OCI-LY7 (cell line): ENCODE data around the gene PLEKHA6. TPM values are rescaled to one million over a fixed set of nuclear protein-coding genes. Genes with fewer than 3 reads are reported as not detected.
"Not testable (repeated sequence)": the region's sequence is repeated elsewhere in the genome, so short reads cannot be mapped to it uniquely, and the experiment has no call there.

Source experiments
- BruUV-seq: library from RNA; stranded (reverse); fragments of 400-500 nt; replicated peaks from 2 replicates; lab custom pipeline; 2021; lab: Mats Ljungman, UMichigan
- CTCF ChIA-PET: fragments of 300-600 bp; sonication (Branson Sonifier 250); formaldehyde crosslinking; loops from one replicate; lab custom pipeline; 2022; ENCODE audit warnings: antibody characterized with exemption; ENCODE audit not compliant: unreplicated experiment; lab: Charles Lee
- POLR2A ChIA-PET: fragments of 300-600 bp; sonication (Branson Sonifier 250); formaldehyde crosslinking; loops from one replicate; lab custom pipeline; 2022; ENCODE audit warnings: antibody characterized with exemption; lab: Charles Lee
- DNase-seq: peaks from one replicate; pipeline ENCODE4 v3.0.0-alpha.2; 2015; ENCODE audit warnings: low spot score
- H2AFZ ChIP-seq: fragments of 200-600 bp; sonication (generic), shearing (Covaris generic); 2 replicates; pipeline ENCODE4 v1.6.1; 2014; ENCODE audit warnings: mild to moderate bottlenecking, antibody characterized with exemption, low read length, moderate library complexity
- H3K27ac ChIP-seq: fragments of 200-600 bp; sonication (generic); 2 replicates; pipeline ENCODE4 v1.5.1; 2014; ENCODE audit warnings: mixed run types, low read depth, mild to moderate bottlenecking, moderate library complexity, low read length, inconsistent platforms; ENCODE audit not compliant: poor library complexity, severe bottlenecking
- H3K36me3 ChIP-seq: fragments of 200-600 bp; sonication (generic); 2 replicates; pipeline ENCODE4 v1.6.1; 2014; ENCODE audit warnings: mild to moderate bottlenecking, antibody characterized with exemption, low read length, moderate library complexity, mixed read lengths; ENCODE audit not compliant: insufficient read depth
- H3K4me1 ChIP-seq: fragments of 200-600 bp; sonication (generic); 2 replicates; pipeline ENCODE4 v1.5.1; 2014; ENCODE audit warnings: mild to moderate bottlenecking, low read length; ENCODE audit not compliant: insufficient read depth, poor library complexity, severe bottlenecking
- H3K4me2 ChIP-seq: fragments of 200-600 bp; sonication (generic); 2 replicates; pipeline ENCODE4 v1.6.1; 2014; ENCODE audit warnings: mild to moderate bottlenecking, low read length
- H3K4me3 ChIP-seq: fragments of 200-600 bp; sonication (generic); 2 replicates; pipeline ENCODE4 v1.5.1; 2014; ENCODE audit warnings: mild to moderate bottlenecking, low read depth, low read length; ENCODE audit not compliant: poor library complexity, severe bottlenecking
- H3K79me2 ChIP-seq: fragments of 200-600 bp; sonication (generic); 2 replicates; pipeline ENCODE4 v1.6.1; 2016; ENCODE audit warnings: low read depth, mild to moderate bottlenecking, low read length, moderate library complexity, mixed read lengths; ENCODE audit not compliant: insufficient read depth
- H3K9me2 ChIP-seq: fragments of 200-600 bp; sonication (generic); 2 replicates; pipeline ENCODE4 v1.6.1; 2016; ENCODE audit warnings: mild to moderate bottlenecking, low read length, mixed read lengths; ENCODE audit not compliant: insufficient read depth
- H3K9me3 ChIP-seq: fragments of 200-600 bp; sonication (generic); 2 replicates; pipeline ENCODE4 v1.6.1; 2014; ENCODE audit warnings: mild to moderate bottlenecking, mixed run types, low read length, mixed read lengths
- H4K20me1 ChIP-seq: fragments of 200-600 bp; sonication (generic); 2 replicates; pipeline ENCODE4 v1.6.1; 2014; ENCODE audit warnings: mild to moderate bottlenecking, antibody characterized with exemption, low read length, moderate library complexity, mixed read lengths; ENCODE audit not compliant: insufficient read depth
- CTCF ChIP-seq: fragments of 200-600 bp; sonication (generic); conservative IDR thresholded peaks from 2 replicates; pipeline ENCODE4 v1.5.1; 2014; ENCODE audit warnings: mild to moderate bottlenecking, antibody characterized with exemption, low read length, moderate library complexity, mixed read lengths
- EZH2phosphoT487 ChIP-seq: fragments of 200-600 bp; sonication (generic); IDR thresholded peaks from 2 replicates; pipeline ENCODE4 v1.6.1; 2018; ENCODE audit warnings: low read depth, borderline replicate concordance, mild to moderate bottlenecking, mixed run types, antibody characterized with exemption, low read length, moderate library complexity, mixed read lengths
- intact Hi-C: fragments of 100-400 bp; cut with micrococcal nuclease; formaldehyde crosslinking; loops from one replicate; pipeline ENCODE4 v1.10.0; 2022; ENCODE audit not compliant: unreplicated experiment
- total RNA-seq, 2 experiments: library from RNA; depleted of rRNA in 1 of 2; stranded (reverse); fragments of >200 nt in 1 of 2; shearing (Covaris generic) in 1 of 2; gene quantifications; 2 replicates each; pipeline ENCODE4 v1.2.3, GENCODE V29; 2014 to 2022

The PLEKHA6 gene
- total RNA-seq, 2 experiments from 2014 or later = not detected

- no peaks in the 10 kb centered on the region for H3K9me3 ChIP-seq
- H3K79me2 ChIP-seq = no peaks in the 10 kb centered on the region
- no peak overlapping the region for H3K27ac ChIP-seq
- H3K4me3 ChIP-seq = no peak overlapping the region
- CTCF ChIA-PET = interaction anchor here (0.6 kb wide), 1 partner anchor 201 kb away, joined by 3 read pairs; no protein-coding TSS in a partner anchor
- no peaks in the 10 kb centered on the region for H4K20me1 ChIP-seq
- POLR2A ChIA-PET = no interaction called here
- no peaks in the 10 kb centered on the region for H3K4me1 ChIP-seq
- BruUV-seq = no TSS peak
- no peaks in the 10 kb centered on the region for H3K9me2 ChIP-seq
- H2AFZ ChIP-seq = no peak overlapping the region
- TF ChIP-seq CTCF = no peak
- TF ChIP-seq EZH2phosphoT487 = no peak
- H3K36me3 ChIP-seq = no peaks in the 10 kb centered on the region
- intact Hi-C loops = no loop called here
- DNase-seq = no peak
- H3K4me2 ChIP-seq = no peak overlapping the region
Observed at GRCh38 chr1:204241050-204241449, 118.7 kb downstream of the PLEKHA6 start.

DNA sequence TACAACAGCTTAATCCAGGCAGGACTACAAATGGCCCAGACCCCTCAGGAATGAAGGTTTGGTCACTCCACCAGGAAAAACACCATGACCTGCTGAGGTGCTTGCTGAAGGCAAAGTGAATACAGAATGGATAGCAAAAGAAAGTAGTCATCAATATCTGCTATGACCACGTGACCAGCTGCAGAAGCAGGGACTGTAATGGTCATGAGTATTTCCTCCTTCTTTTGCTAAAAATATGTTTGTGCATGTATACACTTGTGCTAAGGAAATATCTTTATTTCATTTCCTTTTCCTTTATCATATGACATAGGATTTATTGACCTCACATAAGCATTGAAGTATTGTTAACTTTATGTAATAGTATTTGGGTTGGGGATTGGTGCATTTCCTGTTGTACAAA lies 119.5 kb downstream of the PLEKHA6 start:
- no TSS peak for BruUV-seq
- Histone ChIP-seq H3K27ac (no peak overlapping the region), H3K4me3 (no peak overlapping the region), H3K36me3 (no peaks in the 10 kb centered on the region), H2AFZ (no peak overlapping the region), H3K79me2 (no peaks in the 10 kb centered on the region), H3K9me3 (no peaks in the 10 kb centered on the region), H3K4me1 (no peaks in the 10 kb centered on the region), H4K20me1 (no peaks in the 10 kb centered on the region), H3K9me2 (no peaks in the 10 kb centered on the region), H3K4me2 (no peak overlapping the region)
- TF ChIP-seq EZH2phosphoT487 (no peak), CTCF (no peak)
- DNase-seq = no peak
- CTCF ChIA-PET = no interaction called here
- POLR2A ChIA-PET = no interaction called here
- intact Hi-C loops = no loop called here

- POLR2A ChIA-PET, H2AFZ ChIP-seq, DNase-seq, H3K4me2 ChIP-seq, BruUV-seq, H3K9me2 ChIP-seq, H3K79me2 ChIP-seq, H3K9me3 ChIP-seq, H3K27ac ChIP-seq, CTCF ChIA-PET, H3K36me3 ChIP-seq, H3K4me1 ChIP-seq, intact Hi-C loops, H3K4me3 ChIP-seq, H4K20me1 ChIP-seq: not testable (repeated sequence)
Observed at GRCh38 chr1:204239401-204239800, 120.3 kb downstream of the PLEKHA6 start.

- POLR2A ChIA-PET, intact Hi-C loops: not testable (repeated sequence)
Observed at GRCh38 chr1:204238520-204238919, 121.2 kb downstream of the PLEKHA6 start.

DNA sequence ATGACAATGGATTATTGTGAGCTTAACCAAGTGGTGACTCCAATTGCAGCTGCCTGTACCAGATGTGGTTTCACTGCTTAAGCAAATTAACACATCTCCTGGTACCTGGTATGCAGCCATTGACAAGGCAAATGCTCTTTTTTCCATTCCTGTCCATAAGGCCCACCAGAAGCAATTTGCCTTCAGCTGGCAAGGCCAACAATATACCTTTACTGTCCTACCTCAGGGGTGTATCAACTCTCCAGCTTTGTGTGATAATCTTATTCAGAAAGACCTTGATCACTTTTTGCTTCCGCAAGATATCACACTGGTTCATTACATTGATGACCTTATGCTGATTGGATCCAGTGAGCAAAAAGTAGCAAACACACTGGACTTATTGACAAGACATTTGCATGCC lies 122.2 kb downstream of the PLEKHA6 start:
- H3K4me1 ChIP-seq, H3K4me3 ChIP-seq, H3K79me2 ChIP-seq, intact Hi-C loops, H3K9me2 ChIP-seq, CTCF ChIA-PET, H2AFZ ChIP-seq, H3K36me3 ChIP-seq, DNase-seq, BruUV-seq, H3K4me2 ChIP-seq, H3K9me3 ChIP-seq, H3K27ac ChIP-seq, H4K20me1 ChIP-seq: not testable (repeated sequence)
- POLR2A ChIA-PET = interaction anchor here (0.6 kb wide), 1 partner anchor 117 kb away, joined by 3 read pairs; no protein-coding TSS in a partner anchor

More at GRCh38 chr1:204238520-204238919, 121.2 kb downstream of the PLEKHA6 start:
- H3K27ac ChIP-seq, BruUV-seq, H4K20me1 ChIP-seq, H3K36me3 ChIP-seq, DNase-seq, H2AFZ ChIP-seq, CTCF ChIA-PET, H3K79me2 ChIP-seq, H3K9me2 ChIP-seq, H3K4me3 ChIP-seq, H3K9me3 ChIP-seq, H3K4me1 ChIP-seq, H3K4me2 ChIP-seq: not testable (repeated sequence)
